Body of pancreas (tissue), 4 donors: ENCODE measurements around the gene SLC25A21.

Experiments used
- POLR2A ChIP-seq, 3 donors: fragments of 450-650 bp; IDR thresholded peaks; one replicate each; pipeline ENCODE4 v1.6.1; 2016; ENCODE audit warnings: antibody characterized with exemption in 3 of 3, mild to moderate bottlenecking in 2 of 3
- TF ChIP-seq, protein P1 (sequence below), 7 experiments: fragments of 450-650 bp in 4 of 7; fragments of 200-600 bp in 3 of 7; sonication (generic) in 3 of 7; IDR thresholded peaks; one replicate each; pipeline ENCODE4 v1.5.1; 2016 to 2019; ENCODE audit warnings: antibody characterized with exemption in 7 of 7

DNA sequence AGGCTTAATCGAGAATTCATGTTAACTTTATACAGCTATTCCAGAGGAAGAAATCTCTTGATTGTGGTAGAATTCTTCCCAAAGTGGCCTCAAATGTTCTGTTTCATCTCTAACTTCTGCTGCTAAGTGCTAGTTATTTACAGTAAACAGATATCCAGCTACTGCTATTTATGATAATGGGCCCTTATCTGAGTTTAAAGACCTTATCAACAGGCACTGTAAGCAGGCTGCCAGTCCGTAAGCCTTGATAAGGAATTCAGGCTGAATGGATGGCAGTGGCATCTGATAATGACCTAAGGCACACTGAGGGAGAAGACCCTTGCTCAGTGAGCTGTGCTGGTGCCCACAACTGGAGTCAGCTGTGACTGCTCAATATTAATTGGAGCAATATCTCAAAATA lies 451.7 kb downstream of the SLC25A21 start:
- TF ChIP-seq, protein P1, sequence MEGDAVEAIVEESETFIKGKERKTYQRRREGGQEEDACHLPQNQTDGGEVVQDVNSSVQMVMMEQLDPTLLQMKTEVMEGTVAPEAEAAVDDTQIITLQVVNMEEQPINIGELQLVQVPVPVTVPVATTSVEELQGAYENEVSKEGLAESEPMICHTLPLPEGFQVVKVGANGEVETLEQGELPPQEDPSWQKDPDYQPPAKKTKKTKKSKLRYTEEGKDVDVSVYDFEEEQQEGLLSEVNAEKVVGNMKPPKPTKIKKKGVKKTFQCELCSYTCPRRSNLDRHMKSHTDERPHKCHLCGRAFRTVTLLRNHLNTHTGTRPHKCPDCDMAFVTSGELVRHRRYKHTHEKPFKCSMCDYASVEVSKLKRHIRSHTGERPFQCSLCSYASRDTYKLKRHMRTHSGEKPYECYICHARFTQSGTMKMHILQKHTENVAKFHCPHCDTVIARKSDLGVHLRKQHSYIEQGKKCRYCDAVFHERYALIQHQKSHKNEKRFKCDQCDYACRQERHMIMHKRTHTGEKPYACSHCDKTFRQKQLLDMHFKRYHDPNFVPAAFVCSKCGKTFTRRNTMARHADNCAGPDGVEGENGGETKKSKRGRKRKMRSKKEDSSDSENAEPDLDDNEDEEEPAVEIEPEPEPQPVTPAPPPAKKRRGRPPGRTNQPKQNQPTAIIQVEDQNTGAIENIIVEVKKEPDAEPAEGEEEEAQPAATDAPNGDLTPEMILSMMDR (IDR thresholded peaks at IDR 0.05) = no peak
- TF ChIP-seq POLR2A (IDR thresholded peaks at IDR 0.05) = no peak
